Astrocyte (in vitro differentiated cells and primary cell): Measurements from ENCODE around the gene STXBP3. TPM values are rescaled to one million over a fixed set of nuclear protein-coding genes. Genes with fewer than 3 reads are reported as not detected.

Source experiments
- DNase-seq: peaks from one replicate; pipeline ENCODE4 v3.0.0-alpha.2; 2010; ENCODE audit warnings: low read depth
- FAIRE-seq: peaks from 2 replicates; lab custom pipeline; 2011; peaks lifted over from hg19 to GRCh38; lab: Jason Lieb, UNC
- H2AFZ ChIP-seq: 2 replicates; pipeline ENCODE4 v1.6.0; 2012; ENCODE audit warnings: low read depth, low read length, inconsistent platforms
- H3K27ac ChIP-seq: 2 replicates; pipeline ENCODE4 v1.5.1; 2011; ENCODE audit warnings: low read depth, low read length, inconsistent platforms
- H3K27me3 ChIP-seq: 2 replicates; pipeline ENCODE4 v1.6.0; 2011; ENCODE audit warnings: low read length, inconsistent platforms; ENCODE audit not compliant: insufficient read depth
- H3K36me3 ChIP-seq: 2 replicates; pipeline ENCODE4 v1.5.1; 2011; ENCODE audit warnings: low read length, inconsistent platforms; ENCODE audit not compliant: insufficient read depth
- H3K4me1 ChIP-seq: 2 replicates; pipeline ENCODE4 v1.5.1; 2011; ENCODE audit warnings: low read length, inconsistent platforms; ENCODE audit not compliant: insufficient read depth
- H3K4me2 ChIP-seq: 2 replicates; pipeline ENCODE4 v1.6.0; 2012; ENCODE audit warnings: low read length, inconsistent platforms
- H3K4me3 ChIP-seq: 2 replicates; pipeline ENCODE4 v1.5.1; 2011; ENCODE audit warnings: low read depth, mild to moderate bottlenecking, low read length, inconsistent platforms; ENCODE audit not compliant: insufficient read depth
- H3K79me2 ChIP-seq: 2 replicates; pipeline ENCODE4 v1.6.0; 2012; ENCODE audit warnings: mild to moderate bottlenecking, low read length, inconsistent platforms; ENCODE audit not compliant: insufficient read depth
- H3K9ac ChIP-seq: 2 replicates; pipeline ENCODE4 v1.6.0; 2012; ENCODE audit warnings: mild to moderate bottlenecking, low read length, inconsistent platforms
- H3K9me3 ChIP-seq: 2 replicates; pipeline ENCODE4 v1.5.1; 2012; ENCODE audit warnings: low read depth, mild to moderate bottlenecking, low read length, inconsistent platforms; ENCODE audit not compliant: insufficient read depth
- H4K20me1 ChIP-seq: 2 replicates; pipeline ENCODE4 v1.6.0; 2012; ENCODE audit warnings: low read length, inconsistent platforms; ENCODE audit not compliant: insufficient read depth
- H3K27ac Mint-ChIP-seq: one replicate; pipeline ENCODE4 v1.8.0; 2021; ENCODE audit warnings: mild to moderate bottlenecking, mixed read lengths; ENCODE audit not compliant: unreplicated experiment
- H3K27me3 Mint-ChIP-seq: one replicate; pipeline ENCODE4 v1.8.0; 2021; ENCODE audit warnings: low read depth, mixed read lengths; ENCODE audit not compliant: unreplicated experiment
- H3K36me3 Mint-ChIP-seq: one replicate; pipeline ENCODE4 v1.8.0; 2021; ENCODE audit warnings: low read depth, mixed read lengths; ENCODE audit not compliant: unreplicated experiment
- H3K4me1 Mint-ChIP-seq: one replicate; pipeline ENCODE4 v1.8.0; 2021; ENCODE audit warnings: low read depth, mixed read lengths; ENCODE audit not compliant: unreplicated experiment
- H3K4me3 Mint-ChIP-seq: one replicate; pipeline ENCODE4 v1.8.0; 2021; ENCODE audit warnings: mild to moderate bottlenecking, moderate library complexity, mixed read lengths; ENCODE audit not compliant: unreplicated experiment
- H3K9me3 Mint-ChIP-seq: one replicate; pipeline ENCODE4 v1.8.0; 2021; ENCODE audit warnings: mild to moderate bottlenecking, mixed read lengths; ENCODE audit not compliant: unreplicated experiment
- CTCF ChIP-seq: IDR thresholded peaks from 2 replicates; pipeline ENCODE4 v1.5.1; 2011; ENCODE audit warnings: low read depth, mild to moderate bottlenecking, inconsistent platforms, low read length, moderate library complexity; ENCODE audit not compliant: insufficient read depth
- EZH2 ChIP-seq: IDR thresholded peaks from 2 replicates; pipeline ENCODE4 v1.6.1; 2012; ENCODE audit warnings: mild to moderate bottlenecking, low read length, inconsistent platforms; ENCODE audit not compliant: insufficient read depth
- total RNA-seq: library from RNA; stranded (reverse); gene quantifications from 2 replicates; pipeline ENCODE4 v1.2.1, GENCODE V29; 2021

STXBP3 gene
- total RNA-seq, 1 donor from 2014 or later: 48.5 TPM

- Mint-ChIP-seq H3K4me1 (peaks cover 13% of the 10 kb centered on the region), H3K9me3 (no peaks in the 10 kb centered on the region), H3K4me3 (no peak overlapping the region), H3K27me3 (no peaks in the 10 kb centered on the region), H3K27ac (peak overlapping the region; percentile 30), H3K36me3 (peaks cover 2% of the 10 kb centered on the region)
- Histone ChIP-seq H3K9ac (no peak overlapping the region), H3K4me3 (no peak overlapping the region), H4K20me1 (no peaks in the 10 kb centered on the region), H3K9me3 (no peaks in the 10 kb centered on the region), H3K4me2 (no peak overlapping the region), H3K36me3 (peaks cover 33% of the 10 kb centered on the region), H3K27me3 (no peaks in the 10 kb centered on the region), H3K4me1 (peaks cover 8% of the 10 kb centered on the region), H3K79me2 (no peaks in the 10 kb centered on the region), H3K27ac (no peak overlapping the region), H2AFZ (no peak overlapping the region)
- no peak for DNase-seq
- no peak for FAIRE-seq
- TF ChIP-seq CTCF: no peak
- TF ChIP-seq EZH2: no peak
Observed at GRCh38 chr1:108803548-108803947, 57.1 kb downstream of the STXBP3 start.

DNA sequence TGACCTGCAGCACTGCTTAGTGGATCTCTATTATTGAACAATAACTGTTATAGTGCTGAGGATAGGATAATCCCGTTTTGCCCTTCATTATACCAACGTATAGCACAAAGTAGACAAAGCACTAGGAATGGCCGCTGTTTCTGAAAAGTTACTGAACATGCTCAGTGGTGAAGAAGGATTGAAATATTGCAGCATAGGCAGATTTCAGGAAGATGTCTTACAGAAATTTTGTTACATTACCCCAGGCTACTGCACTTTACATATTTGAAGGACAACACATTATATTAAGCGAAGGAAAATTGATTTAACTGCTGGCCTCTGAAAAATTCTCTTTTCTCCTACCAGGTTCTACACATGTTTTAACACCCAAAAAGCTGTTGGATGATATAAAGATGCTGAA lies 62.0 kb downstream of the STXBP3 start:
- no peak overlapping the region for H3K27ac ChIP-seq
- Mint-ChIP-seq H3K9me3 (no peaks in the 10 kb centered on the region), H3K27me3 (no peaks in the 10 kb centered on the region), H3K4me1 (no peaks in the 10 kb centered on the region), H3K4me3 (no peak overlapping the region), H3K36me3 (peaks cover 7% of the 10 kb centered on the region), H3K27ac (no peak overlapping the region)
- no peak for DNase-seq
- H3K79me2 ChIP-seq: no peaks in the 10 kb centered on the region
- TF ChIP-seq CTCF: no peak
- TF ChIP-seq EZH2: no peak
- no peaks in the 10 kb centered on the region for H3K9me3 ChIP-seq
- peaks cover 29% of the 10 kb centered on the region for H3K36me3 ChIP-seq
- no peaks in the 10 kb centered on the region for H3K4me1 ChIP-seq
- no peak overlapping the region for H2AFZ ChIP-seq
- FAIRE-seq: no peak
- H3K9ac ChIP-seq: no peak overlapping the region
- no peaks in the 10 kb centered on the region for H3K27me3 ChIP-seq
- H3K4me3 ChIP-seq: no peak overlapping the region
- H4K20me1 ChIP-seq: no peaks in the 10 kb centered on the region
- no peak overlapping the region for H3K4me2 ChIP-seq

DNA sequence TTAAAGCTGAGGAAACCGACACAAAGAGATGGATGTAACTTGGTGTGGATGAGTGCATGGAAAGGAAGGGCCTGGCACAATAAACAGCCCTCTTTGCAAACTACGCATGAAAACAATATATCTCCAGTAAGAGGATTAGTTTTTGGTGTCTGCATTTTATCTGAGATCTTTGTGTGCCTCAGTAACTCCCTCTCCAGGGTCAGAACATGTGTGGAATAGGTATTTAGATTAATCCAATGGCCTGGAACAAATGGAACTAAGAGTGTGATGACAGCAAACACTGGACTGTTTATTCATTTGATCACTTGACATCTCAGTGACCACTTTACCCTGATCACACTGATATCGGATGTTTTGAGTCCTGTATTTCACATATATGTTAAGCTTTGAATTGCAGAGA lies 65.1 kb downstream of the STXBP3 start:
- Histone ChIP-seq H4K20me1 (no peaks in the 10 kb centered on the region), H3K9me3 (no peaks in the 10 kb centered on the region), H3K36me3 (peaks cover 17% of the 10 kb centered on the region), H2AFZ (no peak overlapping the region), H3K4me2 (no peak overlapping the region), H3K4me1 (peaks cover 21% of the 10 kb centered on the region), H3K4me3 (no peak overlapping the region), H3K27ac (no peak overlapping the region), H3K9ac (no peak overlapping the region), H3K27me3 (no peaks in the 10 kb centered on the region), H3K79me2 (no peaks in the 10 kb centered on the region)
- H3K27ac Mint-ChIP-seq: no peak overlapping the region
- H3K36me3 Mint-ChIP-seq: peaks cover 7% of the 10 kb centered on the region
- H3K27me3 Mint-ChIP-seq: no peaks in the 10 kb centered on the region
- no peak for FAIRE-seq
- peaks cover 11% of the 10 kb centered on the region for H3K4me1 Mint-ChIP-seq
- TF ChIP-seq EZH2 (no peak), CTCF (no peak)
- H3K4me3 Mint-ChIP-seq: no peak overlapping the region
- H3K9me3 Mint-ChIP-seq: no peaks in the 10 kb centered on the region
- no peak for DNase-seq
